T-cell (primary cell): Measurements from ENCODE around the gene ZBTB8A. TPM values are rescaled to one million over a fixed set of nuclear protein-coding genes. Genes with fewer than 3 reads are reported as not detected.
"Not testable (repeated sequence)": the region's sequence is repeated elsewhere in the genome, so short reads cannot be mapped to it uniquely, and the experiment has no call there.

Experiments
- ATAC-seq, 4 experiments: fragments of 200-7000 bp in 3 of 4; fragments of 150-1000 bp in 1 of 4; cut with Tn5 transposase; replicated peaks in 1 of 4; 1 replicate in 3 of 4; 2 replicates in 1 of 4; pipeline ENCODE4 v1.10.0; 2021; ENCODE audit warnings: moderate library complexity in 3 of 4, mild to moderate bottlenecking in 2 of 4, moderate number of reproducible peaks in 1 of 4
- CTCF ChIA-PET, 2 donors: fragments of 300-600 bp; sonication (Branson Sonifier 250); formaldehyde crosslinking; loops; one replicate each; lab custom pipeline; 2022; ENCODE audit warnings: antibody characterized with exemption in 2 of 2; lab: Charles Lee
- POLR2A ChIA-PET, 2 donors: fragments of 300-600 bp; sonication (Branson Sonifier 250); formaldehyde crosslinking; loops; one replicate each; lab custom pipeline; 2022; ENCODE audit warnings: antibody characterized with exemption in 2 of 2; lab: Charles Lee
- DNase-seq, 35 experiments: peaks; one replicate each; pipeline versions ENCODE4 v3.0.0 to v3.0.0-alpha.2; 2013 to 2023
- H3K27ac ChIP-seq: one replicate; pipeline ENCODE4 v1.5.1; 2013; ENCODE audit warnings: low read length
- H3K27me3 ChIP-seq, 2 experiments: replicated peaks in 1 of 2; 1 replicate in 1 of 2; 2 replicates in 1 of 2; pipeline versions ENCODE4 v1.6.1 to v1.7.0; 2013; ENCODE audit warnings: low read length in 1 of 2, mixed read lengths in 1 of 2; ENCODE audit not compliant: control insufficient read depth in 2 of 2, insufficient read depth in 2 of 2; ENCODE audit errors: extremely low read depth in 1 of 2
- H3K36me3 ChIP-seq, 2 donors: 1 replicate in 1 of 2; 2 replicates in 1 of 2; pipeline versions ENCODE4 v1.6.1 to v1.7.0; 2013; ENCODE audit warnings: low read length in 1 of 2; ENCODE audit not compliant: control insufficient read depth in 2 of 2, insufficient read depth in 1 of 2; ENCODE audit errors: extremely low read depth in 1 of 2
- H3K4me1 ChIP-seq, 2 experiments: 1 replicate in 1 of 2; 2 replicates in 1 of 2; pipeline versions ENCODE4 v1.6.1 to v1.7.0; 2013; ENCODE audit warnings: low read length in 2 of 2, mixed read lengths in 1 of 2; ENCODE audit not compliant: insufficient read depth in 2 of 2, control insufficient read depth in 1 of 2; ENCODE audit errors: extremely low read depth in 1 of 2
- H3K4me3 ChIP-seq, 2 donors: 1 replicate in 1 of 2; 2 replicates in 1 of 2; pipeline versions ENCODE4 v1.5.1 to v1.7.0; 2013; ENCODE audit warnings: mild to moderate bottlenecking in 2 of 2, low read length in 1 of 2, moderate library complexity in 1 of 2; ENCODE audit not compliant: control insufficient read depth in 1 of 2; ENCODE audit errors: extremely low read depth in 1 of 2
- H3K9me3 ChIP-seq: 2 replicates; pipeline ENCODE4 v1.7.0; 2013
- H3K27ac Mint-ChIP-seq, 2 donors: one replicate each; pipeline ENCODE4 v1.8.0; 2020 to 2021; ENCODE audit warnings: mild to moderate bottlenecking in 2 of 2, mixed read lengths in 2 of 2
- H3K27me3 Mint-ChIP-seq, 2 donors: one replicate each; pipeline ENCODE4 v1.8.0; 2021 to 2022; ENCODE audit warnings: mixed read lengths in 2 of 2
- H3K36me3 Mint-ChIP-seq: one replicate; pipeline ENCODE4 v1.8.0; 2021; ENCODE audit warnings: mixed read lengths
- H3K4me1 Mint-ChIP-seq, 3 donors: one replicate each; pipeline ENCODE4 v1.8.0; 2020 to 2022; ENCODE audit warnings: mixed read lengths in 3 of 3, mild to moderate bottlenecking in 1 of 3
- H3K4me3 Mint-ChIP-seq, 3 donors: one replicate each; pipeline ENCODE4 v1.8.0; 2020 to 2022; ENCODE audit warnings: mild to moderate bottlenecking in 3 of 3, mixed read lengths in 3 of 3, moderate library complexity in 3 of 3
- H3K9me3 Mint-ChIP-seq, 3 donors: one replicate each; pipeline ENCODE4 v1.8.0; 2020 to 2022; ENCODE audit warnings: mixed read lengths in 3 of 3
- WGBS: methylation state at CpG from one replicate; pipeline ENCODE4 v1.1.5; 2013; ENCODE audit warnings: missing lambda C conversion rate; ENCODE audit not compliant: insufficient coverage; 5-methylcytosine and 5-hydroxymethylcytosine counted together
- total RNA-seq, 35 experiments: library from RNA in 6 of 35; stranded (reverse) in 6 of 35; fragments of 120-200 nt in 1 of 35; gene quantifications; one replicate each; pipeline versions ENCODE4 v1.2.1 to v1.2.4 and lab custom pipeline; 2013 to 2026

ZBTB8A gene
- total RNA-seq, 5 donors from 2014 or later (not counting 1 experiment from before 2014, with no cell fraction given), result 0.05 to 0.13 (median 0.11) TPM; not detected in 1

- Mint-ChIP-seq H3K4me1 (peaks cover 6 to 10% (median 8%) of the 10 kb centered on the region in 3 donors), H3K9me3 (no peaks in the 10 kb centered on the region), H3K27ac (peak overlapping the region in 1 of 2 donors; percentile 15), H3K36me3 (no peaks in the 10 kb centered on the region), H3K27me3 (peaks cover 52 to 59% of the 10 kb centered on the region in 2 donors), H3K4me3 (peak overlapping the region; percentile 19 to 86 (median 39))
- no peak overlapping the region for H3K4me3 ChIP-seq
- CTCF ChIA-PET, result no interaction called here
- POLR2A ChIA-PET, result no interaction called here
- DNase-seq (no peak), ATAC-seq (no peak)
- H3K9me3 ChIP-seq, result no peaks in the 10 kb centered on the region
- peaks cover 0 to 11% of the 10 kb centered on the region in 2 experiments for H3K4me1 ChIP-seq
- no peak overlapping the region for H3K27ac ChIP-seq
- peaks cover 5 to 37% of the 10 kb centered on the region in 2 experiments for H3K27me3 ChIP-seq
- 93% methylated on average over 2 of the region's 2 CpGs for WGBS
- no peaks in the 10 kb centered on the region for H3K36me3 ChIP-seq
Observed at GRCh38 chr1:32541064-32541566, 1.9 kb downstream of the ZBTB8A start.

- Histone ChIP-seq H3K4me1 (no peaks in the 10 kb centered on the region), H3K27me3 (peaks cover 0 to 23% of the 10 kb centered on the region in 2 experiments), H3K36me3 (no peaks in the 10 kb centered on the region), H3K9me3 (no peaks in the 10 kb centered on the region), H3K27ac (no peak overlapping the region), H3K4me3 (no peak overlapping the region)
- H3K27ac Mint-ChIP-seq, result no peak overlapping the region
- ChIA-PET POLR2A (no interaction called here), CTCF (no interaction called here)
- DNase-seq (no peak), ATAC-seq (no peak)
- no peak overlapping the region for H3K4me3 Mint-ChIP-seq
- H3K4me1 Mint-ChIP-seq, result no peaks in the 10 kb centered on the region
- peaks cover 17 to 19% of the 10 kb centered on the region in 2 donors for H3K27me3 Mint-ChIP-seq
- WGBS, result no CpG with 5 or more reads among the region's 4 CpGs
- no peaks in the 10 kb centered on the region for H3K36me3 Mint-ChIP-seq
- no peaks in the 10 kb centered on the region for H3K9me3 Mint-ChIP-seq
Observed at GRCh38 chr1:32546611-32547010, 7.4 kb downstream of the ZBTB8A start.

- Histone ChIP-seq H3K9me3 (no peaks in the 10 kb centered on the region), H3K4me3 (no peak overlapping the region), H3K27me3 (peaks cover 0 to 11% of the 10 kb centered on the region in 2 experiments), H3K27ac (no peak overlapping the region), H3K4me1 (no peaks in the 10 kb centered on the region), H3K36me3 (no peaks in the 10 kb centered on the region)
- Mint-ChIP-seq H3K9me3 (no peaks in the 10 kb centered on the region), H3K4me3 (no peak overlapping the region), H3K27me3 (peaks cover 3 to 7% of the 10 kb centered on the region in 2 donors), H3K27ac (no peak overlapping the region), H3K4me1 (no peaks in the 10 kb centered on the region), H3K36me3 (no peaks in the 10 kb centered on the region)
- no peak for DNase-seq
- 80% methylated on average over 1 of the region's 3 CpGs for WGBS
- CTCF ChIA-PET, result interaction anchor here in 1 of 2 donors (0.6 kb wide), 1 partner anchor 8 kb away, joined by 3 read pairs; no protein-coding TSS in a partner anchor
- no peak for ATAC-seq
- POLR2A ChIA-PET, result no interaction called here
Observed at GRCh38 chr1:32549616-32550015, 10.4 kb downstream of the ZBTB8A start.

GRCh38 chr1:32554288-32554687 lies 15.1 kb downstream of the ZBTB8A start:
- Mint-ChIP-seq H3K9me3 (no peaks in the 10 kb centered on the region), H3K4me3 (no peak overlapping the region), H3K4me1 (no peaks in the 10 kb centered on the region), H3K27ac (no peak overlapping the region), H3K36me3 (no peaks in the 10 kb centered on the region), H3K27me3 (no peaks in the 10 kb centered on the region)
- H3K4me1 ChIP-seq, result no peaks in the 10 kb centered on the region
- CTCF ChIA-PET, result no interaction called here
- no peaks in the 10 kb centered on the region for H3K9me3 ChIP-seq
- POLR2A ChIA-PET, result no interaction called here
- no peak overlapping the region for H3K27ac ChIP-seq
- no CpG with 5 or more reads among the region's 3 CpGs for whole genome bisulfite sequencing
- H3K27me3 ChIP-seq, result peaks cover 0 to 7% of the 10 kb centered on the region in 2 experiments
- DNase-seq (no peak), ATAC-seq (no peak)
- no peak overlapping the region for H3K4me3 ChIP-seq
- H3K36me3 ChIP-seq, result no peaks in the 10 kb centered on the region

- ATAC-seq, CTCF ChIA-PET, H3K27ac Mint-ChIP-seq, H3K4me1 Mint-ChIP-seq, H3K9me3 Mint-ChIP-seq, H3K4me3 ChIP-seq, H3K9me3 ChIP-seq, H3K27me3 Mint-ChIP-seq, DNase-seq, H3K4me3 Mint-ChIP-seq, POLR2A ChIA-PET, H3K36me3 ChIP-seq, H3K4me1 ChIP-seq, H3K36me3 Mint-ChIP-seq, H3K27ac ChIP-seq: not testable (repeated sequence)
- H3K27me3 ChIP-seq, result peaks cover 0 to 10% of the 10 kb centered on the region in 2 experiments
- WGBS, result 100% methylated on average over 2 of the region's 5 CpGs
Observed at GRCh38 chr1:32557035-32557434, 17.8 kb downstream of the ZBTB8A start.

GRCh38 chr1:32557812-32558211 lies 18.6 kb downstream of the ZBTB8A start:
- Histone ChIP-seq H3K27ac (no peak overlapping the region), H3K4me3 (no peak overlapping the region), H3K4me1 (no peaks in the 10 kb centered on the region), H3K36me3 (no peaks in the 10 kb centered on the region), H3K9me3 (no peaks in the 10 kb centered on the region), H3K27me3 (peaks cover 0 to 10% of the 10 kb centered on the region in 2 experiments)
- H3K4me1 Mint-ChIP-seq, result peaks cover 0 to 5% (median 0%) of the 10 kb centered on the region in 3 donors
- WGBS, result no CpG with 5 or more reads among the region's 1 CpG
- H3K27me3 Mint-ChIP-seq, result peaks cover 0 to 3% of the 10 kb centered on the region in 2 donors
- H3K27ac Mint-ChIP-seq, result no peak overlapping the region
- CTCF ChIA-PET, result interaction anchor here in 1 of 2 donors (0.6 kb wide), 1 partner anchor 8 kb away, joined by 3 read pairs; no protein-coding TSS in a partner anchor
- ATAC-seq (no peak), DNase-seq (no peak)
- no peaks in the 10 kb centered on the region for H3K9me3 Mint-ChIP-seq
- H3K36me3 Mint-ChIP-seq, result no peaks in the 10 kb centered on the region
- POLR2A ChIA-PET, result no interaction called here
- H3K4me3 Mint-ChIP-seq, result no peak overlapping the region
